GM12878 (cell line): ENCODE measurements around the gene GTPBP4. TPM values are rescaled to one million over a fixed set of nuclear protein-coding genes. Genes with fewer than 3 reads are reported as not detected.

Source experiments
- ATAC-seq: fragments of 200-7000 bp; cut with Tn5 transposase; 3 replicates; pipeline ENCODE4 v1.9.1; 2020; ENCODE audit warnings: mild to moderate bottlenecking, moderate library complexity
- BruUV-seq: library from RNA; stranded (reverse); fragments of 400-500 nt; replicated peaks from 2 replicates; lab custom pipeline; 2021; lab: Mats Ljungman, UMichigan
- CTCF ChIA-PET: fragments of 300-600 bp; sonication (Branson Sonifier 250); formaldehyde crosslinking; extraction: SDS; loops from one replicate; lab custom pipeline; 2021; ENCODE audit warnings: inconsistent platforms; lab: Yijun Ruan, JAX
- POLR2A ChIA-PET: fragments of 350-600 bp; formaldehyde crosslinking; extraction: SDS; loops from one replicate; lab custom pipeline; 2021; ENCODE audit warnings: inconsistent platforms; lab: Charles Lee
- RAD21 ChIA-PET: fragments of 300-600 bp; sonication (Branson Sonifier 250); formaldehyde crosslinking; loops from one replicate; lab custom pipeline; 2023; ENCODE audit warnings: antibody characterized with exemption; ENCODE audit not compliant: unreplicated experiment; lab: Charles Lee
- SMC1A ChIA-PET: fragments of 300-600 bp; sonication (Branson Sonifier 250); formaldehyde crosslinking; loops from one replicate; lab custom pipeline; 2023; ENCODE audit not compliant: unreplicated experiment, uncharacterized antibody; lab: Charles Lee
- DNase-seq: peaks from one replicate; pipeline ENCODE4 v3.0.0-alpha.2; 2011; ENCODE audit warnings: low read depth, low spot score
- FAIRE-seq: peaks from 3 replicates; lab custom pipeline; 2011; peaks lifted over from hg19 to GRCh38; lab: Jason Lieb, UNC
- H2AFZ ChIP-seq: 2 replicates; pipeline ENCODE4 v1.6.0; 2011; ENCODE audit warnings: low read depth, low read length, control low read depth; ENCODE audit not compliant: control insufficient read depth
- H3K27ac ChIP-seq: 2 replicates; pipeline ENCODE4 v1.5.1; 2011; ENCODE audit warnings: control low read depth; ENCODE audit not compliant: control insufficient read depth, insufficient read depth
- H3K27me3 ChIP-seq, 2 experiments: replicated peaks in 1 of 2; 2 replicates each; pipeline versions ENCODE4 v1.6.0 to v1.6.1; 2011; ENCODE audit warnings: low read length in 1 of 2; ENCODE audit not compliant: control insufficient read depth in 2 of 2, insufficient read depth in 2 of 2
- H3K36me3 ChIP-seq, 2 experiments: 2 replicates each; pipeline ENCODE4 v1.5.1; 2011; ENCODE audit warnings: low read length in 1 of 2; ENCODE audit not compliant: control insufficient read depth in 2 of 2, insufficient read depth in 2 of 2
- H3K4me1 ChIP-seq: 2 replicates; pipeline ENCODE4 v1.6.1; 2011; ENCODE audit warnings: mild to moderate bottlenecking, low read length, moderate library complexity, mixed read lengths; ENCODE audit not compliant: control insufficient read depth, insufficient read depth
- H3K4me2 ChIP-seq: 2 replicates; pipeline ENCODE4 v1.6.0; 2011; ENCODE audit warnings: control low read depth; ENCODE audit not compliant: control insufficient read depth, insufficient read depth
- H3K4me3 ChIP-seq: fragments of 200-600 bp; sonication (generic); 2 replicates; pipeline ENCODE4 v1.5.1; 2016
- H3K79me2 ChIP-seq: 2 replicates; pipeline ENCODE4 v1.6.0; 2011; ENCODE audit warnings: low read length; ENCODE audit not compliant: control insufficient read depth, insufficient read depth
- H3K9ac ChIP-seq: 2 replicates; pipeline ENCODE4 v1.8.0; 2011; ENCODE audit warnings: low read length, control low read depth, mixed read lengths; ENCODE audit not compliant: control insufficient read depth, insufficient read depth
- H3K9me3 ChIP-seq: replicated peaks from 3 replicates; pipeline ENCODE4 v1.5.1; 2011; ENCODE audit warnings: mild to moderate bottlenecking, low read length; ENCODE audit not compliant: control insufficient read depth, insufficient read depth
- H4K20me1 ChIP-seq: 2 replicates; pipeline ENCODE4 v1.6.0; 2011; ENCODE audit not compliant: control insufficient read depth, insufficient read depth
- ATF7 ChIP-seq: fragments of 450-650 bp; IDR thresholded peaks from 2 replicates; pipeline ENCODE4 v1.6.1; 2016; ENCODE audit warnings: low read depth, mild to moderate bottlenecking
- KDM1A ChIP-seq: fragments of 200-600 bp; sonication (generic); IDR thresholded peaks from 2 replicates; pipeline ENCODE4 v1.6.1; 2016; ENCODE audit warnings: borderline replicate concordance
- ZBED1 ChIP-seq: IDR thresholded peaks from 2 replicates; pipeline ENCODE4 v1.6.1; 2016; ENCODE audit warnings: borderline replicate concordance
- WGBS: methylation state at CpG from one replicate; pipeline ENCODE4 v1.1.6; 2016; ENCODE audit warnings: low lambda C conversion rate; ENCODE audit not compliant: insufficient replicate concordance, insufficient coverage; ENCODE audit errors: missing lambda C conversion rate; 5-methylcytosine and 5-hydroxymethylcytosine counted together
- in situ Hi-C: fragments of 300-500 bp; cut with MboI; formaldehyde crosslinking; loops from 9 replicates; pipeline ENCODE4 v1.14.3; 2018; ENCODE audit warnings: mixed read lengths
- intact Hi-C: fragments of 100-400 bp; cut with micrococcal nuclease; formaldehyde crosslinking; loops from one replicate; pipeline ENCODE4 v1.14.2; 2022; ENCODE audit not compliant: unreplicated experiment
- polyA plus RNA-seq, 11 experiments: library from polyadenylated mRNA; depleted of rRNA in 4 of 11; unstranded in 6 of 11; stranded (reverse) in 5 of 11; fragments of >200 nt; fragmentation: Nextera tagmentation in 4 of 11; fragmentation: Illumina TruSeq in 1 of 11; extraction: Ambion mirVana in 4 of 11; extraction: Trizol in 1 of 11; gene quantifications; 1 replicate in 1 of 11; 2 replicates in 10 of 11; pipeline versions ENCODE4 v1.2.1 to v1.2.3, GENCODE V29; 2011 to 2016; ENCODE audit warnings: inconsistent platforms in 2 of 11, missing spikeins in 2 of 11, low read depth in 1 of 11
- total RNA-seq, 4 experiments: library from RNA; depleted of rRNA in 3 of 4; stranded (reverse); fragments of >200 nt in 3 of 4; fragmentation: Illumina TruSeq in 1 of 4; extraction: Trizol in 1 of 4; gene quantifications; 2 replicates each; pipeline versions ENCODE4 v1.2.1 to v1.2.3, GENCODE V29; 2013 to 2021
- TF ChIP-seq, protein P1 (sequence below): IDR thresholded peaks from 2 replicates; pipeline ENCODE4 v1.6.1; 2011; ENCODE audit warnings: borderline replicate concordance, low read depth, mild to moderate bottlenecking, moderate library complexity, low read length; ENCODE audit not compliant: insufficient read depth, poor library complexity, severe bottlenecking
- TF ChIP-seq, protein P2 (sequence below): fragments of 450-650 bp; IDR thresholded peaks from 2 replicates; pipeline ENCODE4 v1.6.1; 2016; ENCODE audit warnings: mild to moderate bottlenecking, moderate library complexity, borderline replicate concordance

GTPBP4 gene
- total and polyA plus RNA-seq, 10 of the 15 experiments (the other 5 are each of a cell fraction or from before 2014, with no cell fraction given) = 58.5 to 118 (median 71.4) TPM

DNA sequence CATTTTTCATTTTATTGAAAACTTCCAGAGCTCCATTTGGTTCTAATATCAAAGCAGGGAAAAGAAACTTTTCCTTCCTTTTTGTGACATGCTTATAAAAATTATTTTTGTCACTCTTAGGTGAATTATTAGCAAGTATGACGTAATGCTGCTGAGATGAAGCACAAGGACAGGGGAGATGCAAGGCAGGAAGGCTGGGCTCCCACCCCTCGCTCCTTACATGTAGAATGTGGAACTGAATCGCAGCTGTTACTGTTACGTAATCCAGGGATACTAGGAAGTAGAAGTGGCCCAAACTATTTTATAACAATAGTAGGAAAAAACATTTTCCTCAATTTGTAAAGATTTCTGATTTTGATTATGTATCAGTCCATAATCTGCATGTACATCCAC is 17.1 kb upstream of the GTPBP4 start:
- no peak overlapping the region for H3K9ac ChIP-seq
- no peak overlapping the region for H3K4me2 ChIP-seq
- ATAC-seq (no peak), DNase-seq (no peak), FAIRE-seq (no peak)
- H3K4me3 ChIP-seq = no peak overlapping the region
- SMC1A ChIA-PET = interaction anchor here (1.2 kb wide), 1 partner anchor 35 kb away, joined by 3 read pairs; no protein-coding TSS in a partner anchor
- H3K36me3 ChIP-seq = no peaks in the 10 kb centered on the region
- H3K27ac ChIP-seq = no peak overlapping the region
- in situ Hi-C loops (no loop called here), intact Hi-C loops (no loop called here)
- TF ChIP-seq ZBED1 = no peak
- no peak for TF ChIP-seq KDM1A
- TF ChIP-seq, protein P1, sequence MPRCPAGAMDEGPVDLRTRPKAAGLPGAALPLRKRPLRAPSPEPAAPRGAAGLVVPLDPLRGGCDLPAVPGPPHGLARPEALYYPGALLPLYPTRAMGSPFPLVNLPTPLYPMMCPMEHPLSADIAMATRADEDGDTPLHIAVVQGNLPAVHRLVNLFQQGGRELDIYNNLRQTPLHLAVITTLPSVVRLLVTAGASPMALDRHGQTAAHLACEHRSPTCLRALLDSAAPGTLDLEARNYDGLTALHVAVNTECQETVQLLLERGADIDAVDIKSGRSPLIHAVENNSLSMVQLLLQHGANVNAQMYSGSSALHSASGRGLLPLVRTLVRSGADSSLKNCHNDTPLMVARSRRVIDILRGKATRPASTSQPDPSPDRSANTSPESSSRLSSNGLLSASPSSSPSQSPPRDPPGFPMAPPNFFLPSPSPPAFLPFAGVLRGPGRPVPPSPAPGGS = no peak
- TF ChIP-seq, protein P2, sequence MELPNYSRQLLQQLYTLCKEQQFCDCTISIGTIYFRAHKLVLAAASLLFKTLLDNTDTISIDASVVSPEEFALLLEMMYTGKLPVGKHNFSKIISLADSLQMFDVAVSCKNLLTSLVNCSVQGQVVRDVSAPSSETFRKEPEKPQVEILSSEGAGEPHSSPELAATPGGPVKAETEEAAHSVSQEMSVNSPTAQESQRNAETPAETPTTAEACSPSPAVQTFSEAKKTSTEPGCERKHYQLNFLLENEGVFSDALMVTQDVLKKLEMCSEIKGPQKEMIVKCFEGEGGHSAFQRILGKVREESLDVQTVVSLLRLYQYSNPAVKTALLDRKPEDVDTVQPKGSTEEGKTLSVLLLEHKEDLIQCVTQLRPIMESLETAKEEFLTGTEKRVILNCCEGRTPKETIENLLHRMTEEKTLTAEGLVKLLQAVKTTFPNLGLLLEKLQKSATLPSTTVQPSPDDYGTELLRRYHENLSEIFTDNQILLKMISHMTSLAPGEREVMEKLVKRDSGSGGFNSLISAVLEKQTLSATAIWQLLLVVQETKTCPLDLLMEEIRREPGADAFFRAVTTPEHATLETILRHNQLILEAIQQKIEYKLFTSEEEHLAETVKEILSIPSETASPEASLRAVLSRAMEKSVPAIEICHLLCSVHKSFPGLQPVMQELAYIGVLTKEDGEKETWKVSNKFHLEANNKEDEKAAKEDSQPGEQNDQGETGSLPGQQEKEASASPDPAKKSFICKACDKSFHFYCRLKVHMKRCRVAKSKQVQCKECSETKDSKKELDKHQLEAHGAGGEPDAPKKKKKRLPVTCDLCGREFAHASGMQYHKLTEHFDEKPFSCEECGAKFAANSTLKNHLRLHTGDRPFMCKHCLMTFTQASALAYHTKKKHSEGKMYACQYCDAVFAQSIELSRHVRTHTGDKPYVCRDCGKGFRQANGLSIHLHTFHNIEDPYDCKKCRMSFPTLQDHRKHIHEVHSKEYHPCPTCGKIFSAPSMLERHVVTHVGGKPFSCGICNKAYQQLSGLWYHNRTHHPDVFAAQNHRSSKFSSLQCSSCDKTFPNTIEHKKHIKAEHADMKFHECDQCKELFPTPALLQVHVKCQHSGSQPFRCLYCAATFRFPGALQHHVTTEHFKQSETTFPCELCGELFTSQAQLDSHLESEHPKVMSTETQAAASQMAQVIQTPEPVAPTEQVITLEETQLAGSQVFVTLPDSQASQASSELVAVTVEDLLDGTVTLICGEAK = no peak
- TF ChIP-seq ATF7 = peak; percentile 47; the same call in 1 of the 2 replicates
- BruUV-seq = no TSS peak
- H3K4me1 ChIP-seq = peaks cover 19% of the 10 kb centered on the region
- CTCF ChIA-PET = no interaction called here
- no peaks in the 10 kb centered on the region for H3K27me3 ChIP-seq
- RAD21 ChIA-PET = no interaction called here
- H3K79me2 ChIP-seq = no peaks in the 10 kb centered on the region
- 37% methylated on average over 4 of the region's 4 CpGs for WGBS
- no peaks in the 10 kb centered on the region for H4K20me1 ChIP-seq
- peaks cover 2% of the 10 kb centered on the region; the same call in 2 of the 3 replicates for H3K9me3 ChIP-seq
- H2AFZ ChIP-seq = no peak overlapping the region
- POLR2A ChIA-PET = interaction anchor here (0.6 kb wide), 1 partner anchor 21 kb away, joined by 4 read pairs; no protein-coding TSS in a partner anchor
